Hepatocyte (in vitro differentiated cells): ENCODE measurements around the gene DOCK4. TPM values are rescaled to one million over a fixed set of nuclear protein-coding genes. Genes with fewer than 3 reads are reported as not detected.

Source experiments
- DNase-seq: peaks from one replicate; pipeline ENCODE4 v3.0.0-alpha.2; 2016; ENCODE audit warnings: low spot score
- H2AFZ ChIP-seq: fragments of 200-600 bp; sonication (generic); 2 replicates; pipeline ENCODE4 v1.6.0; 2016; ENCODE audit warnings: antibody characterized with exemption, mild to moderate bottlenecking
- H3K27ac ChIP-seq: fragments of 200-600 bp; sonication (generic); 2 replicates; pipeline ENCODE4 v1.5.1; 2016; ENCODE audit warnings: mild to moderate bottlenecking
- H3K27me3 ChIP-seq: fragments of 200-600 bp; sonication (generic); 2 replicates; pipeline ENCODE4 v1.6.1; 2016
- H3K36me3 ChIP-seq: fragments of 200-600 bp; sonication (generic); replicated peaks from 2 replicates; pipeline ENCODE4 v1.5.1; 2016; ENCODE audit warnings: low read depth; ENCODE audit not compliant: insufficient read depth
- H3K4me1 ChIP-seq: fragments of 200-600 bp; sonication (generic); 2 replicates; pipeline ENCODE4 v1.5.1; 2016; ENCODE audit warnings: mild to moderate bottlenecking, moderate library complexity; ENCODE audit not compliant: insufficient read depth
- H3K4me2 ChIP-seq: fragments of 200-600 bp; sonication (generic); 2 replicates; pipeline ENCODE4 v1.6.0; 2016
- H3K4me3 ChIP-seq: fragments of 200-600 bp; sonication (generic); 2 replicates; pipeline ENCODE4 v1.5.1; 2016; ENCODE audit warnings: mild to moderate bottlenecking
- H3K79me2 ChIP-seq: fragments of 200-600 bp; sonication (generic); 2 replicates; pipeline ENCODE4 v1.6.0; 2017; ENCODE audit warnings: mild to moderate bottlenecking
- H3K9me2 ChIP-seq: fragments of 200-600 bp; sonication (generic); replicated peaks from 2 replicates; pipeline ENCODE4 v1.6.0; 2017; ENCODE audit warnings: mild to moderate bottlenecking; ENCODE audit not compliant: insufficient read depth
- H3K9me3 ChIP-seq: fragments of 200-600 bp; sonication (generic); 2 replicates; pipeline ENCODE4 v1.5.1; 2016; ENCODE audit warnings: low read depth, mild to moderate bottlenecking
- H4K20me1 ChIP-seq: fragments of 200-600 bp; sonication (generic); 2 replicates; pipeline ENCODE4 v1.6.0; 2016; ENCODE audit warnings: mild to moderate bottlenecking; ENCODE audit not compliant: insufficient read depth, poor library complexity, severe bottlenecking
- CTCF ChIP-seq: fragments of 200-600 bp; sonication (generic); IDR thresholded peaks from 2 replicates; pipeline ENCODE4 v1.5.1; 2016; ENCODE audit warnings: antibody characterized with exemption, mild to moderate bottlenecking; ENCODE audit not compliant: poor library complexity
- EZH2 ChIP-seq: fragments of 200-600 bp; sonication (generic); IDR thresholded peaks from 2 replicates; pipeline ENCODE4 v1.6.1; 2016; ENCODE audit warnings: antibody characterized with exemption, mild to moderate bottlenecking, borderline replicate concordance
- EZH2phosphoT487 ChIP-seq: fragments of 200-600 bp; sonication (generic); IDR thresholded peaks from one replicate; pipeline ENCODE4 v1.6.1; 2018; ENCODE audit warnings: antibody characterized with exemption, mild to moderate bottlenecking, low read depth, moderate library complexity; ENCODE audit not compliant: unreplicated experiment, severe bottlenecking
- WGBS: methylation state at CpG from one replicate; pipeline ENCODE4 v1.1.6; 2016; ENCODE audit warnings: low lambda C conversion rate; ENCODE audit errors: missing lambda C conversion rate; 5-methylcytosine and 5-hydroxymethylcytosine counted together
- polyA plus RNA-seq: library from polyadenylated mRNA; unstranded; fragments of >200 nt; fragmentation: Nextera tagmentation; extraction: Ambion mirVana; gene quantifications from 2 replicates; pipeline ENCODE4 v1.2.1, GENCODE V29; 2016
- total RNA-seq: library from RNA; depleted of rRNA; stranded (reverse); fragments of >200 nt; gene quantifications from 2 replicates; pipeline ENCODE4 v1.2.3, GENCODE V29; 2014

Gene DOCK4
- total and polyA plus RNA-seq, 2 experiments from 2014 or later, result 4.4 to 22.9 TPM

- H3K36me3 ChIP-seq, result no peaks in the 10 kb centered on the region
- no peak for TF ChIP-seq EZH2phosphoT487
- no peak for TF ChIP-seq EZH2
- TF ChIP-seq CTCF, result no peak
- H3K27me3 ChIP-seq, result no peaks in the 10 kb centered on the region
- no peak overlapping the region for H2AFZ ChIP-seq
- H3K79me2 ChIP-seq, result peaks cover 69% of the 10 kb centered on the region
- no peak overlapping the region for H3K27ac ChIP-seq
- no peaks in the 10 kb centered on the region for H3K9me3 ChIP-seq
- H3K4me2 ChIP-seq, result no peak overlapping the region
- WGBS, result 81% methylated on average over 2 of the region's 2 CpGs
- H4K20me1 ChIP-seq, result no peaks in the 10 kb centered on the region
- no peaks in the 10 kb centered on the region for H3K9me2 ChIP-seq
- DNase-seq, result no peak
- no peak overlapping the region for H3K4me3 ChIP-seq
- H3K4me1 ChIP-seq, result no peaks in the 10 kb centered on the region
Observed at GRCh38 chr7:112184455-112184854, 21.7 kb downstream of the DOCK4 start.

- TF ChIP-seq CTCF, result no peak
- TF ChIP-seq EZH2, result no peak
- TF ChIP-seq EZH2phosphoT487, result no peak
- no peaks in the 10 kb centered on the region for H3K4me1 ChIP-seq
- H3K27ac ChIP-seq, result no peak overlapping the region
- H3K27me3 ChIP-seq, result no peaks in the 10 kb centered on the region
- DNase-seq, result no peak
- 96% methylated on average over 1 of the region's 1 CpG for WGBS
- no peaks in the 10 kb centered on the region for H3K9me2 ChIP-seq
- H2AFZ ChIP-seq, result no peak overlapping the region
- H3K36me3 ChIP-seq, result no peaks in the 10 kb centered on the region
- no peaks in the 10 kb centered on the region for H4K20me1 ChIP-seq
- H3K4me3 ChIP-seq, result no peak overlapping the region
- no peaks in the 10 kb centered on the region for H3K9me3 ChIP-seq
- peaks cover 68% of the 10 kb centered on the region for H3K79me2 ChIP-seq
- H3K4me2 ChIP-seq, result no peak overlapping the region
Observed at GRCh38 chr7:112183266-112183665, 22.9 kb downstream of the DOCK4 start.

GRCh38 chr7:112182749-112183148 lies 23.4 kb downstream of the DOCK4 start:
- Histone ChIP-seq H2AFZ (no peak overlapping the region), H3K4me2 (no peak overlapping the region), H3K36me3 (no peaks in the 10 kb centered on the region), H3K4me1 (no peaks in the 10 kb centered on the region), H3K27me3 (no peaks in the 10 kb centered on the region), H3K4me3 (no peak overlapping the region), H3K9me2 (no peaks in the 10 kb centered on the region), H3K27ac (no peak overlapping the region), H3K79me2 (peaks cover 70% of the 10 kb centered on the region), H4K20me1 (no peaks in the 10 kb centered on the region), H3K9me3 (no peaks in the 10 kb centered on the region)
- DNase-seq, result peak; percentile 14
- TF ChIP-seq EZH2 (no peak), CTCF (no peak), EZH2phosphoT487 (no peak)
- 69% methylated on average over 5 of the region's 5 CpGs for WGBS

GRCh38 chr7:112180223-112180622 lies 26.0 kb downstream of the DOCK4 start:
- H3K9me2 ChIP-seq, result no peaks in the 10 kb centered on the region
- no peaks in the 10 kb centered on the region for H4K20me1 ChIP-seq
- no peaks in the 10 kb centered on the region for H3K27me3 ChIP-seq
- no peaks in the 10 kb centered on the region for H3K36me3 ChIP-seq
- peaks cover 58% of the 10 kb centered on the region for H3K79me2 ChIP-seq
- H3K4me2 ChIP-seq, result no peak overlapping the region
- no peak overlapping the region for H3K27ac ChIP-seq
- H2AFZ ChIP-seq, result no peak overlapping the region
- WGBS, result 83% methylated on average over 4 of the region's 4 CpGs
- no peak for TF ChIP-seq EZH2phosphoT487
- TF ChIP-seq EZH2, result no peak
- no peak for TF ChIP-seq CTCF
- no peaks in the 10 kb centered on the region for H3K9me3 ChIP-seq
- no peak for DNase-seq
- no peak overlapping the region for H3K4me3 ChIP-seq
- no peaks in the 10 kb centered on the region for H3K4me1 ChIP-seq
